Measurements from ENCODE around the gene WDPCP. TPM values are rescaled to one million over a fixed set of nuclear protein-coding genes. Genes with fewer than 3 reads are reported as not detected.

WDPCP gene
- total and polyA plus RNA-seq, 2 experiments from 2014 or later = 8.8 to 20.4 TPM

- Histone ChIP-seq H3F3A (replicated peaks; ENCODE audit: low read depth) (no peaks in the 10 kb centered on the region), H3K4me2 (no peak overlapping the region), H3K27ac (ENCODE audit: low read depth) (no peak overlapping the region), H3K79me2 (replicated peaks; ENCODE audit: insufficient read depth) (no peaks in the 10 kb centered on the region), H3K27me3 (ENCODE audit: insufficient read depth) (no peaks in the 10 kb centered on the region), H3K4me1 (ENCODE audit: insufficient read depth) (no peaks in the 10 kb centered on the region), H4K20me1 (replicated peaks; ENCODE audit: insufficient read depth) (no peaks in the 10 kb centered on the region), H3K4me3 (no peak overlapping the region), H3K9me2 (ENCODE audit: insufficient read depth) (no peaks in the 10 kb centered on the region; the same call in 1 of the 2 replicates), H3K36me3 (ENCODE audit: insufficient read depth) (no peaks in the 10 kb centered on the region; the same call in 1 of the 2 replicates), H2AFZ (no peak overlapping the region)
- TF ChIP-seq, protein P1, sequence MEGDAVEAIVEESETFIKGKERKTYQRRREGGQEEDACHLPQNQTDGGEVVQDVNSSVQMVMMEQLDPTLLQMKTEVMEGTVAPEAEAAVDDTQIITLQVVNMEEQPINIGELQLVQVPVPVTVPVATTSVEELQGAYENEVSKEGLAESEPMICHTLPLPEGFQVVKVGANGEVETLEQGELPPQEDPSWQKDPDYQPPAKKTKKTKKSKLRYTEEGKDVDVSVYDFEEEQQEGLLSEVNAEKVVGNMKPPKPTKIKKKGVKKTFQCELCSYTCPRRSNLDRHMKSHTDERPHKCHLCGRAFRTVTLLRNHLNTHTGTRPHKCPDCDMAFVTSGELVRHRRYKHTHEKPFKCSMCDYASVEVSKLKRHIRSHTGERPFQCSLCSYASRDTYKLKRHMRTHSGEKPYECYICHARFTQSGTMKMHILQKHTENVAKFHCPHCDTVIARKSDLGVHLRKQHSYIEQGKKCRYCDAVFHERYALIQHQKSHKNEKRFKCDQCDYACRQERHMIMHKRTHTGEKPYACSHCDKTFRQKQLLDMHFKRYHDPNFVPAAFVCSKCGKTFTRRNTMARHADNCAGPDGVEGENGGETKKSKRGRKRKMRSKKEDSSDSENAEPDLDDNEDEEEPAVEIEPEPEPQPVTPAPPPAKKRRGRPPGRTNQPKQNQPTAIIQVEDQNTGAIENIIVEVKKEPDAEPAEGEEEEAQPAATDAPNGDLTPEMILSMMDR (conservative IDR thresholded peaks at IDR 0.05; ENCODE audit: low read depth in 2 of 2) = no peak
- TF ChIP-seq ZNF114 (CRISPR knock-in tag; IDR thresholded peaks at IDR 0.05) (no peak), NANOG (IDR thresholded peaks at IDR 0.05; ENCODE audit: borderline replicate concordance) (no peak)
- TF ChIP-seq, protein P2, sequence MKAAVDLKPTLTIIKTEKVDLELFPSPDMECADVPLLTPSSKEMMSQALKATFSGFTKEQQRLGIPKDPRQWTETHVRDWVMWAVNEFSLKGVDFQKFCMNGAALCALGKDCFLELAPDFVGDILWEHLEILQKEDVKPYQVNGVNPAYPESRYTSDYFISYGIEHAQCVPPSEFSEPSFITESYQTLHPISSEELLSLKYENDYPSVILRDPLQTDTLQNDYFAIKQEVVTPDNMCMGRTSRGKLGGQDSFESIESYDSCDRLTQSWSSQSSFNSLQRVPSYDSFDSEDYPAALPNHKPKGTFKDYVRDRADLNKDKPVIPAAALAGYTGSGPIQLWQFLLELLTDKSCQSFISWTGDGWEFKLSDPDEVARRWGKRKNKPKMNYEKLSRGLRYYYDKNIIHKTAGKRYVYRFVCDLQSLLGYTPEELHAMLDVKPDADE (IDR thresholded peaks at IDR 0.05) = no peak
- no peaks in the 10 kb centered on the region for H3K4me1 Mint-ChIP-seq
- H3K27ac Mint-ChIP-seq = no peak overlapping the region
- peaks cover 37% of the 10 kb centered on the region for H3K36me3 Mint-ChIP-seq (ENCODE audit: low read depth)
- DNase-seq (ENCODE audit: low spot score) (no peak), ATAC-seq (no peak)
- H3K9me3 Mint-ChIP-seq = peaks cover 39% of the 10 kb centered on the region
- H3K27me3 Mint-ChIP-seq (ENCODE audit: insufficient read depth, low read depth, poor library complexity) = peaks cover 6% of the 10 kb centered on the region
- H3K4me3 Mint-ChIP-seq = no peak overlapping the region
These were observed 305.0 kb downstream of the WDPCP start for GRCh38 chr2:63283273-63283672.

GRCh38 chr2:63272560-63272959 is 315.7 kb downstream of the WDPCP start:
- peaks cover 14% of the 10 kb centered on the region for H3K4me1 Mint-ChIP-seq
- ATAC-seq = no peak
- no peak overlapping the region for H2AFZ ChIP-seq
- H3K79me2 ChIP-seq (replicated peaks; ENCODE audit: insufficient read depth) = no peaks in the 10 kb centered on the region
- H3K4me3 Mint-ChIP-seq = no peak overlapping the region
- peaks cover 4% of the 10 kb centered on the region; the same call in 1 of the 2 replicates for H3K36me3 ChIP-seq (ENCODE audit: insufficient read depth)
- H4K20me1 ChIP-seq (replicated peaks; ENCODE audit: insufficient read depth) = no peaks in the 10 kb centered on the region
- peaks cover 12% of the 10 kb centered on the region; the same call in 1 of the 2 replicates for H3K4me1 ChIP-seq (ENCODE audit: insufficient read depth)
- peaks cover 24% of the 10 kb centered on the region for H3K9me3 Mint-ChIP-seq
- no peak overlapping the region for H3K27ac ChIP-seq (ENCODE audit: low read depth)
- H3K27me3 Mint-ChIP-seq (ENCODE audit: insufficient read depth, low read depth, poor library complexity) = peaks cover 2% of the 10 kb centered on the region
- no peaks in the 10 kb centered on the region for H3K27me3 ChIP-seq (ENCODE audit: insufficient read depth)
- no peak for DNase-seq (ENCODE audit: low spot score)
- H3K4me2 ChIP-seq = no peak overlapping the region
- H3K4me3 ChIP-seq = no peak overlapping the region
- H3F3A ChIP-seq (replicated peaks; ENCODE audit: low read depth) = no peaks in the 10 kb centered on the region
- H3K27ac Mint-ChIP-seq = no peak overlapping the region
- peaks cover 26% of the 10 kb centered on the region for H3K36me3 Mint-ChIP-seq (ENCODE audit: low read depth)
- TF ChIP-seq, protein P3, sequence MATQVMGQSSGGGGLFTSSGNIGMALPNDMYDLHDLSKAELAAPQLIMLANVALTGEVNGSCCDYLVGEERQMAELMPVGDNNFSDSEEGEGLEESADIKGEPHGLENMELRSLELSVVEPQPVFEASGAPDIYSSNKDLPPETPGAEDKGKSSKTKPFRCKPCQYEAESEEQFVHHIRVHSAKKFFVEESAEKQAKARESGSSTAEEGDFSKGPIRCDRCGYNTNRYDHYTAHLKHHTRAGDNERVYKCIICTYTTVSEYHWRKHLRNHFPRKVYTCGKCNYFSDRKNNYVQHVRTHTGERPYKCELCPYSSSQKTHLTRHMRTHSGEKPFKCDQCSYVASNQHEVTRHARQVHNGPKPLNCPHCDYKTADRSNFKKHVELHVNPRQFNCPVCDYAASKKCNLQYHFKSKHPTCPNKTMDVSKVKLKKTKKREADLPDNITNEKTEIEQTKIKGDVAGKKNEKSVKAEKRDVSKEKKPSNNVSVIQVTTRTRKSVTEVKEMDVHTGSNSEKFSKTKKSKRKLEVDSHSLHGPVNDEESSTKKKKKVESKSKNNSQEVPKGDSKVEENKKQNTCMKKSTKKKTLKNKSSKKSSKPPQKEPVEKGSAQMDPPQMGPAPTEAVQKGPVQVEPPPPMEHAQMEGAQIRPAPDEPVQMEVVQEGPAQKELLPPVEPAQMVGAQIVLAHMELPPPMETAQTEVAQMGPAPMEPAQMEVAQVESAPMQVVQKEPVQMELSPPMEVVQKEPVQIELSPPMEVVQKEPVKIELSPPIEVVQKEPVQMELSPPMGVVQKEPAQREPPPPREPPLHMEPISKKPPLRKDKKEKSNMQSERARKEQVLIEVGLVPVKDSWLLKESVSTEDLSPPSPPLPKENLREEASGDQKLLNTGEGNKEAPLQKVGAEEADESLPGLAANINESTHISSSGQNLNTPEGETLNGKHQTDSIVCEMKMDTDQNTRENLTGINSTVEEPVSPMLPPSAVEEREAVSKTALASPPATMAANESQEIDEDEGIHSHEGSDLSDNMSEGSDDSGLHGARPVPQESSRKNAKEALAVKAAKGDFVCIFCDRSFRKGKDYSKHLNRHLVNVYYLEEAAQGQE (IDR thresholded peaks at IDR 0.05; ENCODE audit: unreplicated experiment) = no peak
- no peak for TF ChIP-seq NANOG (IDR thresholded peaks at IDR 0.05; ENCODE audit: borderline replicate concordance)
- no peak for TF ChIP-seq CREB1 (CRISPR knock-in tag; IDR thresholded peaks at IDR 0.05; ENCODE audit: low read depth)
- no peak for TF ChIP-seq POLR2AphosphoS5 (IDR thresholded peaks at IDR 0.05; ENCODE audit: low read depth)
- no peak for TF ChIP-seq ZNF331 (CRISPR knock-in tag; IDR thresholded peaks at IDR 0.05; ENCODE audit: low read depth)
- TF ChIP-seq, protein P4, sequence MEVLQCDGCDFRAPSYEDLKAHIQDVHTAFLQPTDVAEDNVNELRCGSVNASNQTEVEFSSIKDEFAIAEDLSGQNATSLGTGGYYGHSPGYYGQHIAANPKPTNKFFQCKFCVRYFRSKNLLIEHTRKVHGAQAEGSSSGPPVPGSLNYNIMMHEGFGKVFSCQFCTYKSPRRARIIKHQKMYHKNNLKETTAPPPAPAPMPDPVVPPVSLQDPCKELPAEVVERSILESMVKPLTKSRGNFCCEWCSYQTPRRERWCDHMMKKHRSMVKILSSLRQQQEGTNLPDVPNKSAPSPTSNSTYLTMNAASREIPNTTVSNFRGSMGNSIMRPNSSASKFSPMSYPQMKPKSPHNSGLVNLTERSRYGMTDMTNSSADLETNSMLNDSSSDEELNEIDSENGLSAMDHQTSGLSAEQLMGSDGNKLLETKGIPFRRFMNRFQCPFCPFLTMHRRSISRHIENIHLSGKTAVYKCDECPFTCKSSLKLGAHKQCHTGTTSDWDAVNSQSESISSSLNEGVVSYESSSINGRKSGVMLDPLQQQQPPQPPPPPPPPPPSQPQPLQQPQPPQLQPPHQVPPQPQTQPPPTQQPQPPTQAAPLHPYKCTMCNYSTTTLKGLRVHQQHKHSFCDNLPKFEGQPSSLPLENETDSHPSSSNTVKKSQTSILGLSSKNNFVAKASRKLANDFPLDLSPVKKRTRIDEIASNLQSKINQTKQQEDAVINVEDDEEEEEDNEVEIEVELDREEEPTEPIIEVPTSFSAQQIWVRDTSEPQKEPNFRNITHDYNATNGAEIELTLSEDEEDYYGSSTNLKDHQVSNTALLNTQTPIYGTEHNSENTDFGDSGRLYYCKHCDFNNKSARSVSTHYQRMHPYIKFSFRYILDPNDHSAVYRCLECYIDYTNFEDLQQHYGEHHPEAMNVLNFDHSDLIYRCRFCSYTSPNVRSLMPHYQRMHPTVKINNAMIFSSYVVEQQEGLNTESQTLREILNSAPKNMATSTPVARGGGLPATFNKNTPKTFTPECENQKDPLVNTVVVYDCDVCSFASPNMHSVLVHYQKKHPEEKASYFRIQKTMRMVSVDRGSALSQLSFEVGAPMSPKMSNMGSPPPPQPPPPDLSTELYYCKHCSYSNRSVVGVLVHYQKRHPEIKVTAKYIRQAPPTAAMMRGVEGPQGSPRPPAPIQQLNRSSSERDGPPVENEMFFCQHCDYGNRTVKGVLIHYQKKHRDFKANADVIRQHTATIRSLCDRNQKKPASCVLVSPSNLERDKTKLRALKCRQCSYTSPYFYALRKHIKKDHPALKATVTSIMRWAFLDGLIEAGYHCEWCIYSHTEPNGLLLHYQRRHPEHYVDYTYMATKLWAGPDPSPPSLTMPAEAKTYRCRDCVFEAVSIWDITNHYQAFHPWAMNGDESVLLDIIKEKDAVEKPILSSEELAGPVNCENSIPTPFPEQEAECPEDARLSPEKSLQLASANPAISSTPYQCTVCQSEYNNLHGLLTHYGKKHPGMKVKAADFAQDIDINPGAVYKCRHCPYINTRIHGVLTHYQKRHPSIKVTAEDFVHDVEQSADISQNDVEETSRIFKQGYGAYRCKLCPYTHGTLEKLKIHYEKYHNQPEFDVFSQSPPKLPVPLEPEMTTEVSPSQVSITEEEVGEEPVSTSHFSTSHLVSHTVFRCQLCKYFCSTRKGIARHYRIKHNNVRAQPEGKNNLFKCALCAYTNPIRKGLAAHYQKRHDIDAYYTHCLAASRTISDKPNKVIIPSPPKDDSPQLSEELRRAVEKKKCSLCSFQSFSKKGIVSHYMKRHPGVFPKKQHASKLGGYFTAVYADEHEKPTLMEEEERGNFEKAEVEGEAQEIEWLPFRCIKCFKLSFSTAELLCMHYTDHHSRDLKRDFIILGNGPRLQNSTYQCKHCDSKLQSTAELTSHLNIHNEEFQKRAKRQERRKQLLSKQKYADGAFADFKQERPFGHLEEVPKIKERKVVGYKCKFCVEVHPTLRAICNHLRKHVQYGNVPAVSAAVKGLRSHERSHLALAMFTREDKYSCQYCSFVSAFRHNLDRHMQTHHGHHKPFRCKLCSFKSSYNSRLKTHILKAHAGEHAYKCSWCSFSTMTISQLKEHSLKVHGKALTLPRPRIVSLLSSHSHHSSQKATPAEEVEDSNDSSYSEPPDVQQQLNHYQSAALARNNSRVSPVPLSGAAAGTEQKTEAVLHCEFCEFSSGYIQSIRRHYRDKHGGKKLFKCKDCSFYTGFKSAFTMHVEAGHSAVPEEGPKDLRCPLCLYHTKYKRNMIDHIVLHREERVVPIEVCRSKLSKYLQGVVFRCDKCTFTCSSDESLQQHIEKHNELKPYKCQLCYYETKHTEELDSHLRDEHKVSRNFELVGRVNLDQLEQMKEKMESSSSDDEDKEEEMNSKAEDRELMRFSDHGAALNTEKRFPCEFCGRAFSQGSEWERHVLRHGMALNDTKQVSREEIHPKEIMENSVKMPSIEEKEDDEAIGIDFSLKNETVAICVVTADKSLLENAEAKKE (CRISPR knock-in tag; IDR thresholded peaks at IDR 0.05) = no peak
- H3K9me2 ChIP-seq (ENCODE audit: insufficient read depth) = peaks cover 15% of the 10 kb centered on the region
